Measurements from ENCODE around the gene EPHX1.

EPHX1 gene

DNA sequence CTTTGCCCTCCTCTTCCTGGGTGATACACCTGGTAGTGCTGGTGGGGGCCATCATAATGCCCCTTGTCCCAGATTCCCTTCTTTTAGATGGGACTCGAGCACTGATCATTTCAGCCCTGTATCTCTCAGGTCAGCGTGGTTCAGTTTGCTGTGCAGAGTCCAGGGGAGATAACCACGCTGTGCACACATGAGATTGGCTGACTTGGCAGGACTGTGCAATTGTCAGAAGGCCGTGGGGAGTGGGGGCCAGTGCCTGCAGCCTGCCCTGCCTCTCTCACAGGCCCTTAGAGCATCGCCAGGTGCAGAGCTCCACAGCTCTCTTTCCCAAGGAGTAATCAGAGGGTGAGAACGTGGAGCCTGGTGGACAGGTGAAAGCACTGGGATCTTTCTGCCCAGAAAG, 15.2 kb downstream of the EPHX1 start:
- H4K20me1 ChIP-seq (ENCODE audit: control insufficient read depth, insufficient read depth, low read depth, low read length), result no peaks in the 10 kb centered on the region
- no peaks in the 10 kb centered on the region for H3K9me2 ChIP-seq (replicated peaks; ENCODE audit: control insufficient read depth, low read length)
- H3K4me2 ChIP-seq (ENCODE audit: low read length), result no peak overlapping the region
- no peaks in the 10 kb centered on the region for H3F3A ChIP-seq (ENCODE audit: control insufficient read depth, insufficient read depth)
- no peaks in the 10 kb centered on the region for H3K4me1 ChIP-seq (ENCODE audit: control insufficient read depth, low read length)
- no peaks in the 10 kb centered on the region for H3K27me3 ChIP-seq (ENCODE audit: control insufficient read depth, low read length)
- H3K27ac ChIP-seq (ENCODE audit: low read depth, low read length), result no peak overlapping the region
- H3K79me2 ChIP-seq (ENCODE audit: control insufficient read depth, low read length), result no peaks in the 10 kb centered on the region
- H3K9me3 ChIP-seq (ENCODE audit: control insufficient read depth, insufficient read depth, low read length), result no peaks in the 10 kb centered on the region
- TF ChIP-seq EZH2phosphoT487 (IDR thresholded peaks at IDR 0.05; ENCODE audit: borderline replicate concordance, low read length) (no peak), CTCF (IDR thresholded peaks at IDR 0.05; ENCODE audit: low read depth, low read length, poor library complexity, severe bottlenecking) (no peak)
- no peak overlapping the region for H3K4me3 ChIP-seq (ENCODE audit: low read length)
- H3K36me3 ChIP-seq (ENCODE audit: control insufficient read depth, low read length), result no peaks in the 10 kb centered on the region

- H4K20me1 ChIP-seq (ENCODE audit: control insufficient read depth, insufficient read depth, low read depth, low read length), result no peaks in the 10 kb centered on the region
- no peaks in the 10 kb centered on the region for H3K79me2 ChIP-seq (ENCODE audit: control insufficient read depth, low read length)
- H3K9me2 ChIP-seq (replicated peaks; ENCODE audit: control insufficient read depth, low read length), result no peaks in the 10 kb centered on the region
- no peaks in the 10 kb centered on the region for H3F3A ChIP-seq (ENCODE audit: control insufficient read depth, insufficient read depth)
- H3K4me2 ChIP-seq (ENCODE audit: low read length), result no peak overlapping the region
- H3K36me3 ChIP-seq (ENCODE audit: control insufficient read depth, low read length), result no peaks in the 10 kb centered on the region
- no peaks in the 10 kb centered on the region for H3K27me3 ChIP-seq (ENCODE audit: control insufficient read depth, low read length)
- no peak overlapping the region for H3K27ac ChIP-seq (ENCODE audit: low read depth, low read length)
- H3K9me3 ChIP-seq (ENCODE audit: control insufficient read depth, insufficient read depth, low read length), result no peaks in the 10 kb centered on the region
- no peak overlapping the region for H3K4me3 ChIP-seq (ENCODE audit: low read length)
- H3K4me1 ChIP-seq (ENCODE audit: control insufficient read depth, low read length), result no peaks in the 10 kb centered on the region
- TF ChIP-seq CTCF (IDR thresholded peaks at IDR 0.05; ENCODE audit: low read depth, low read length, poor library complexity, severe bottlenecking), result no peak
- no peak for TF ChIP-seq EZH2phosphoT487 (IDR thresholded peaks at IDR 0.05; ENCODE audit: borderline replicate concordance, low read length)
Observed at GRCh38 chr1:225825607-225826007, 15.7 kb downstream of the EPHX1 start.

DNA sequence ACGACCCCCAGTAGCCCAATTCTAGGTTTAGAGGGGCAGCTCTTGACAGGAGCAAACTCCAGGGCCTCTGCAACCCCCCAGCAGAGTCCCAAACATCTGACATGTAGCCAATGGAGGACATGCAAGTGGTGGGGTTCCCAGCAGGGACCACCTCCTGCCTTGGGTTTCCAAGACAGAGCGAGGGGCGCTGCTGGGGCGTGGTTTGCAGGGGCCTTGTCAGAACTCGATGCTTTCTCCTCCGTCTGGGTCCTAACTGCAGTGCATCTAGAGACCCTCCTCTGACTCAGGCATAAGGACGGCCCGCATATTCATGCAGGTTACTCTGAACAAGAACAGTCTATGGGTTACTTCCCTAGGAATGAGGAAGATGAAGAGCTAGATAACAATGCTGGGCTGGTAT, 17.2 kb downstream of the EPHX1 start:
- Histone ChIP-seq H3K9me3 (ENCODE audit: control insufficient read depth, insufficient read depth, low read length) (no peaks in the 10 kb centered on the region), H3K36me3 (ENCODE audit: control insufficient read depth, low read length) (no peaks in the 10 kb centered on the region), H3F3A (ENCODE audit: control insufficient read depth, insufficient read depth) (no peaks in the 10 kb centered on the region), H3K4me2 (ENCODE audit: low read length) (no peak overlapping the region), H3K27ac (ENCODE audit: low read depth, low read length) (no peak overlapping the region), H4K20me1 (ENCODE audit: control insufficient read depth, insufficient read depth, low read depth, low read length) (no peaks in the 10 kb centered on the region), H3K79me2 (ENCODE audit: control insufficient read depth, low read length) (no peaks in the 10 kb centered on the region), H3K27me3 (ENCODE audit: control insufficient read depth, low read length) (no peaks in the 10 kb centered on the region), H3K9me2 (replicated peaks; ENCODE audit: control insufficient read depth, low read length) (no peaks in the 10 kb centered on the region), H3K4me1 (ENCODE audit: control insufficient read depth, low read length) (no peaks in the 10 kb centered on the region), H3K4me3 (ENCODE audit: low read length) (no peak overlapping the region)
- TF ChIP-seq EZH2phosphoT487 (IDR thresholded peaks at IDR 0.05; ENCODE audit: borderline replicate concordance, low read length), result no peak
- no peak for TF ChIP-seq CTCF (IDR thresholded peaks at IDR 0.05; ENCODE audit: low read depth, low read length, poor library complexity, severe bottlenecking)

Data from DOHH2 (cell line).